HepG2 (cell line): ENCODE measurements around the gene UBTD2. TPM values are rescaled to one million over a fixed set of nuclear protein-coding genes. Genes with fewer than 3 reads are reported as not detected.

ENCODE experiments used
- ATAC-seq: fragments of 200-7000 bp; cut with Tn5 transposase; 3 replicates; pipeline ENCODE4 v1.9.1; 2020; ENCODE audit warnings: mild to moderate bottlenecking, moderate library complexity
- BruUV-seq: library from RNA; stranded (reverse); fragments of 400-500 nt; replicated peaks from 2 replicates; lab custom pipeline; 2021; lab: Mats Ljungman, UMichigan
- CTCF ChIA-PET: fragments of 300-600 bp; formaldehyde crosslinking; extraction: SDS; loops from one replicate; lab custom pipeline; 2021; ENCODE audit warnings: low total read pairs, inconsistent platforms, low intra/inter-chr PET ratio; lab: Yijun Ruan, JAX
- POLR2A ChIA-PET: fragments of 350-600 bp; sonication (Branson Sonifier 250); formaldehyde crosslinking; loops from one replicate; lab custom pipeline; 2020; ENCODE audit warnings: antibody characterized with exemption, inconsistent platforms; lab: Yijun Ruan, JAX
- DNase-seq: peaks from one replicate; pipeline ENCODE4 v3.0.0-alpha.2; 2015; ENCODE audit warnings: low spot score
- FAIRE-seq: peaks from 3 replicates; lab custom pipeline; 2011; peaks lifted over from hg19 to GRCh38; lab: Jason Lieb, UNC
- H2AFZ ChIP-seq: one replicate; pipeline ENCODE4 v1.6.1; 2011; ENCODE audit warnings: low read length, inconsistent platforms
- H3K27ac ChIP-seq: fragments of 300-600 bp; 3 replicates; pipeline ENCODE4 v1.8.0; 2011; ENCODE audit warnings: mixed run types, mild to moderate bottlenecking, mixed read lengths, low read length, inconsistent platforms; ENCODE audit not compliant: insufficient read depth; ENCODE audit errors: extremely low read length
- H3K27me3 ChIP-seq, 2 experiments: fragments of 200-600 bp in 1 of 2; 2 replicates in 1 of 2; 3 replicates in 1 of 2; pipeline versions ENCODE4 v1.6.0 to v1.8.0; 2011; ENCODE audit warnings: low read length in 2 of 2, mild to moderate bottlenecking in 2 of 2, moderate library complexity in 2 of 2, inconsistent platforms in 1 of 2; ENCODE audit not compliant: insufficient read depth in 2 of 2, control insufficient read depth in 1 of 2
- H3K36me3 ChIP-seq, 2 experiments: fragments of 200-600 bp in 1 of 2; replicated peaks in 1 of 2; 2 replicates in 1 of 2; 3 replicates in 1 of 2; pipeline versions ENCODE4 v1.5.1 to v1.8.0; 2011; ENCODE audit warnings: low read length in 2 of 2, inconsistent platforms in 1 of 2; ENCODE audit not compliant: insufficient read depth in 2 of 2, control insufficient read depth in 1 of 2
- H3K4me1 ChIP-seq: 2 replicates; pipeline ENCODE4 v1.5.1; 2012; ENCODE audit warnings: low read length, inconsistent platforms; ENCODE audit not compliant: insufficient read depth
- H3K4me2 ChIP-seq: 2 replicates; pipeline ENCODE4 v1.6.0; 2011; ENCODE audit warnings: low read depth, low read length, inconsistent platforms
- H3K4me3 ChIP-seq, 3 experiments: fragments of 200-600 bp in 1 of 3; sonication (generic), shearing (Covaris generic) in 1 of 3; replicated peaks in 1 of 3; 2 replicates each; pipeline ENCODE4 v1.5.1; 2011 to 2016; ENCODE audit warnings: low read length in 3 of 3, inconsistent platforms in 2 of 3, low read depth in 2 of 3, mild to moderate bottlenecking in 2 of 3, control low read depth in 1 of 3, mixed read lengths in 1 of 3; ENCODE audit not compliant: insufficient read depth in 1 of 3
- H3K79me2 ChIP-seq: one replicate; pipeline ENCODE4 v1.6.1; 2011; ENCODE audit warnings: low read length, inconsistent platforms; ENCODE audit not compliant: insufficient read depth
- H3K9ac ChIP-seq: 2 replicates; pipeline ENCODE4 v1.6.0; 2011; ENCODE audit warnings: mild to moderate bottlenecking, low read depth, low read length, inconsistent platforms; ENCODE audit not compliant: insufficient read depth
- H3K9me3 ChIP-seq: 2 replicates; pipeline ENCODE4 v1.5.1; 2012; ENCODE audit warnings: mild to moderate bottlenecking, low read length
- H4K20me1 ChIP-seq: 2 replicates; pipeline ENCODE4 v1.6.0; 2011; ENCODE audit warnings: inconsistent platforms, mild to moderate bottlenecking, low read length, moderate library complexity; ENCODE audit not compliant: insufficient read depth
- MBD4 ChIP-seq: IDR thresholded peaks from 2 replicates; pipeline ENCODE4 v1.6.1; 2012; ENCODE audit warnings: low read length, inconsistent platforms, borderline replicate concordance
- MXI1 ChIP-seq: IDR thresholded peaks from 3 replicates; pipeline ENCODE4 v1.6.1; 2012; ENCODE audit warnings: low read depth, low read length, inconsistent platforms, borderline replicate concordance
- PCBP2 ChIP-seq: fragments of 200-400 bp; formaldehyde crosslinking; optimal IDR thresholded peaks from 2 replicates; pipeline ENCODE3; 2018; ENCODE audit warnings: low read length, low read depth; ENCODE audit not compliant: poor library complexity, severe bottlenecking
- TAF1 ChIP-seq: sonication (generic); formaldehyde crosslinking; IDR thresholded peaks from 2 replicates; pipeline ENCODE4 v1.4.0; 2020; ENCODE audit warnings: missing genetic modification reagents
- TOPORS ChIP-seq: sonication (generic); formaldehyde crosslinking; IDR thresholded peaks from 2 replicates; pipeline ENCODE4 v1.8.0; 2023; ENCODE audit warnings: mild to moderate bottlenecking, missing genetic modification reagents
- ZNF354B ChIP-seq: sonication (generic); formaldehyde crosslinking; IDR thresholded peaks from 2 replicates; pipeline ENCODE4 v1.8.0; 2022; ENCODE audit warnings: mild to moderate bottlenecking, missing genetic modification reagents
- ZNF407 ChIP-seq: sonication (generic); formaldehyde crosslinking; IDR thresholded peaks from one replicate; pipeline ENCODE4 v1.5.1; 2020; ENCODE audit warnings: mild to moderate bottlenecking, missing genetic modification reagents; ENCODE audit errors: not compliant biosample characterization
- ZNF414 ChIP-seq: sonication (generic); formaldehyde crosslinking; IDR thresholded peaks from 2 replicates; pipeline ENCODE4 v1.5.0; 2020; ENCODE audit warnings: missing genetic modification reagents
- ZNF660 ChIP-seq: sonication (generic); formaldehyde crosslinking; IDR thresholded peaks from 2 replicates; pipeline ENCODE4 v1.5.1; 2020; ENCODE audit warnings: mild to moderate bottlenecking, low read depth, missing genetic modification reagents, borderline replicate concordance
- ZNF710 ChIP-seq: sonication (generic); formaldehyde crosslinking; IDR thresholded peaks from 2 replicates; pipeline ENCODE4 v1.5.0; 2020; ENCODE audit warnings: mild to moderate bottlenecking, missing genetic modification reagents, borderline replicate concordance
- ZNF777 ChIP-seq: sonication (generic); formaldehyde crosslinking; IDR thresholded peaks from 2 replicates; pipeline ENCODE4 v1.4.0; 2020; ENCODE audit warnings: missing genetic modification reagents
- WGBS: methylation state at CpG from one replicate; pipeline ENCODE4 v1.1.6; 2017; ENCODE audit warnings: low lambda C conversion rate; 5-methylcytosine and 5-hydroxymethylcytosine counted together
- in situ Hi-C: cut with HindIII; loops from 2 replicates; pipeline ENCODE4 v1.10.0; 2017; ENCODE audit warnings: low pct_unique_long_range_greater_than_20kb; ENCODE audit not compliant: extremely low pct_ligation_motif_present
- intact Hi-C: fragments of 100-400 bp; cut with micrococcal nuclease; formaldehyde crosslinking; loops from one replicate; pipeline ENCODE4 v1.10.0; 2022; ENCODE audit not compliant: unreplicated experiment
- polyA plus RNA-seq, 8 experiments: library from polyadenylated mRNA; depleted of rRNA in 3 of 8; stranded (reverse) in 7 of 8; unstranded in 1 of 8; fragments of >200 nt; fragmentation: Illumina TruSeq in 4 of 8; extraction: Trizol in 4 of 8; gene quantifications; 2 replicates each; pipeline versions ENCODE4 v1.2.1 to v1.2.3, GENCODE V29; 2011 to 2016; ENCODE audit warnings: low read depth in 4 of 8, missing spikeins in 1 of 8, mixed read lengths in 1 of 8; ENCODE audit not compliant: insufficient read depth in 1 of 8
- total RNA-seq, 5 experiments: library from RNA; depleted of rRNA; stranded (reverse); fragments of >200 nt; fragmentation: Illumina TruSeq; extraction: Trizol; gene quantifications; 2 replicates each; pipeline ENCODE4 v1.2.3, GENCODE V29; 2016; ENCODE audit warnings: low read depth in 1 of 5
- TF ChIP-seq, protein P1 (sequence below): sonication (generic); formaldehyde crosslinking; IDR thresholded peaks from 2 replicates; pipeline ENCODE4 v1.4.0; 2020; ENCODE audit warnings: mild to moderate bottlenecking, missing genetic modification reagents

UBTD2 gene
- total and polyA plus RNA-seq, 2 of the 13 experiments (the other 11 are each of a cell fraction or from before 2014, with no cell fraction given), result 15.2 to 24.1 TPM

- no peaks in the 10 kb centered on the region for H3K4me1 ChIP-seq
- no peak for DNase-seq
- no peaks in the 10 kb centered on the region for H3K9me3 ChIP-seq
- no peak overlapping the region for H3K27ac ChIP-seq
- no peak overlapping the region for H3K4me3 ChIP-seq
- no peaks in the 10 kb centered on the region for H3K79me2 ChIP-seq
- FAIRE-seq, result no peak
- CTCF ChIA-PET, result no interaction called here
- no peaks in the 10 kb centered on the region for H4K20me1 ChIP-seq
- no peak overlapping the region for H3K9ac ChIP-seq
- H3K27me3 ChIP-seq, result no peaks in the 10 kb centered on the region
- 81% methylated on average over 3 of the region's 3 CpGs for WGBS
- peaks cover 2 to 22% of the 10 kb centered on the region in 2 experiments for H3K36me3 ChIP-seq
- POLR2A ChIA-PET, result no interaction called here
- H2AFZ ChIP-seq, result no peak overlapping the region
- BruUV-seq, result no TSS peak
- TF ChIP-seq ZNF407 (CRISPR knock-in tag), result no peak
- TF ChIP-seq TAF1 (CRISPR knock-in tag), result no peak
- no peak for TF ChIP-seq ZNF777
- no peak for TF ChIP-seq ZNF660
- TF ChIP-seq ZNF414 (CRISPR knock-in tag), result no peak
- no peak for TF ChIP-seq ZNF354B (CRISPR knock-in tag)
- TF ChIP-seq, protein P1, sequence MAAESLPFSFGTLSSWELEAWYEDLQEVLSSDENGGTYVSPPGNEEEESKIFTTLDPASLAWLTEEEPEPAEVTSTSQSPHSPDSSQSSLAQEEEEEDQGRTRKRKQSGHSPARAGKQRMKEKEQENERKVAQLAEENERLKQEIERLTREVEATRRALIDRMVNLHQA (CRISPR knock-in tag), result no peak
- TF ChIP-seq TOPORS (CRISPR knock-in tag), result no peak
- no peak for TF ChIP-seq PCBP2
- TF ChIP-seq MBD4, result no peak
- TF ChIP-seq MXI1, result no peak
- TF ChIP-seq ZNF710 (CRISPR knock-in tag), result no peak
- no peak for ATAC-seq
- no peak overlapping the region for H3K4me2 ChIP-seq
- in situ Hi-C loops, result no loop called here
- intact Hi-C loops, result loop anchor here (5.0 kb wide), 1 partner anchor 75 kb away; the partner anchor contains the start of gene UBTD2
Observed at GRCh38 chr5:172207511-172207910, 76.1 kb downstream of the UBTD2 start.
